ENCODE measurements around the gene FLYWCH1. TPM values are rescaled to one million over a fixed set of nuclear protein-coding genes. Genes with fewer than 3 reads are reported as not detected.
A peak's percentile ranks its signal among the peaks of the same experiment; 100 is the strongest.
"Not testable (repeated sequence)": the region's sequence is repeated elsewhere in the genome, so short reads cannot be mapped to it uniquely, and the experiment has no call there.

Gene FLYWCH1
- total and polyA plus RNA-seq, 2 donors (not counting 3 experiments of a cell fraction or from before 2014, with no cell fraction given), result 32.0 to 51.2 TPM

DNA sequence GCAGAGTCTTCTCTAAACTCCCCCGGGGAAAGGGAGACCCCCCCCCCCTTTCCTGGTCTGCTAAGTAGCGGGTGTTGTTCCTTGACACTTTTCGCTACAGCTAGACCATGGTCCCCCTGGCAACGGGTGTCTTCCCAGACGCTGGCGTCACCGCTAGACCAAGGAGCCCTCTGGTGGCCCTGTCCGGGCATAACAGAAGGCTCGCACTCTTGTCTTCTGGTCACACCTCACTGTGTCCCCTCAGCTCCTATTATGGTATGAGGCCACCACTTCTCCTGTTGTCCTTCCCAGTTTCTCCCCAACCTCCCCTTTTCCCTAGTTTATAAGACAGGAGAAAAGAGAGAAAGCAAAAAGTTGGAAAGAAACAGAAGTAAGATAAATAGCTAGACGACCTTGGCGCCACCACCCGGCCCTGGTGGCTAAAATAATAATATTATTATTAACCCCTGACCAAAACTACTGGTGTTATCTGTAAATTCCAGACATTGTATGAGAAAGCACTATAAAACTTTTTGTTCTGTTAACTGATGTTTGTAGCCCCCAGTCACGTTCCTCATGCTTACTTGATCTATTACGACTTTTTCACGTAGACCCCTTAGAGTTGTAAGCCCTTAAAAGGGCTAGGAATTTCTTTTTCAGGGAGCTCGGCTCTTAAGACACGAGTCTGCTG lies 4.5 kb upstream of the FLYWCH1 start:
- H3K27me3 ChIP-seq (ENCODE audit: control insufficient read depth in 2 of 2, insufficient read depth in 2 of 2, low read length in 2 of 2); BruUV-seq (replicated peaks); H3K4me2 ChIP-seq (ENCODE audit: insufficient read depth, low read length); H3K9me1 ChIP-seq (replicated peaks; ENCODE audit: control insufficient read depth, extremely low read depth, insufficient read depth, low read length); H3K36me3 ChIP-seq (ENCODE audit: control insufficient read depth in 2 of 2, extremely low read depth in 1 of 2, insufficient read depth in 2 of 2, low read length in 2 of 2); H4K20me1 ChIP-seq (replicated peaks; ENCODE audit: control insufficient read depth, extremely low read depth, insufficient read depth, low read length); H3K4me3 ChIP-seq (replicated peaks in 1 of 3; ENCODE audit: insufficient read depth in 1 of 3, low read depth in 1 of 3, low read length in 3 of 3); H3K27ac ChIP-seq (ENCODE audit: insufficient read depth, low read depth, low read length); H3K9me3 ChIP-seq (replicated peaks; ENCODE audit: control insufficient read depth, insufficient read depth, low read length); dilution Hi-C loops (cut with MboI; ENCODE audit: extremely low pct_ligation_motif_present, low sequenced_read_pairs); POLR2A ChIA-PET; H3K9ac ChIP-seq (replicated peaks; ENCODE audit: extremely low read depth, insufficient read depth, low read length); H3K79me2 ChIP-seq (ENCODE audit: control insufficient read depth, insufficient read depth, low read length): not testable (repeated sequence)
- DNase-seq (ENCODE audit: low read depth, low spot score) (peak; percentile 43), FAIRE-seq (peak; percentile 57)
- CTCF ChIA-PET, result interaction anchor here (1.1 to 3.1 kb wide), 10 partner anchors 9 to 91 kb away, joined by 3 to 26 read pairs (median 12); partner anchors contain the start of genes FLYWCH2 and PRSS21
- H2AFZ ChIP-seq (ENCODE audit: low read depth, low read length), result peak overlapping the region; percentile 18
- intact Hi-C loops (cut with micrococcal nuclease), result loop anchor here (1.0 kb wide), 1 partner anchor 68 kb away; no protein-coding TSS in a partner anchor
- TF ChIP-seq, protein P1, sequence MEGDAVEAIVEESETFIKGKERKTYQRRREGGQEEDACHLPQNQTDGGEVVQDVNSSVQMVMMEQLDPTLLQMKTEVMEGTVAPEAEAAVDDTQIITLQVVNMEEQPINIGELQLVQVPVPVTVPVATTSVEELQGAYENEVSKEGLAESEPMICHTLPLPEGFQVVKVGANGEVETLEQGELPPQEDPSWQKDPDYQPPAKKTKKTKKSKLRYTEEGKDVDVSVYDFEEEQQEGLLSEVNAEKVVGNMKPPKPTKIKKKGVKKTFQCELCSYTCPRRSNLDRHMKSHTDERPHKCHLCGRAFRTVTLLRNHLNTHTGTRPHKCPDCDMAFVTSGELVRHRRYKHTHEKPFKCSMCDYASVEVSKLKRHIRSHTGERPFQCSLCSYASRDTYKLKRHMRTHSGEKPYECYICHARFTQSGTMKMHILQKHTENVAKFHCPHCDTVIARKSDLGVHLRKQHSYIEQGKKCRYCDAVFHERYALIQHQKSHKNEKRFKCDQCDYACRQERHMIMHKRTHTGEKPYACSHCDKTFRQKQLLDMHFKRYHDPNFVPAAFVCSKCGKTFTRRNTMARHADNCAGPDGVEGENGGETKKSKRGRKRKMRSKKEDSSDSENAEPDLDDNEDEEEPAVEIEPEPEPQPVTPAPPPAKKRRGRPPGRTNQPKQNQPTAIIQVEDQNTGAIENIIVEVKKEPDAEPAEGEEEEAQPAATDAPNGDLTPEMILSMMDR (IDR thresholded peaks at IDR 0.05; ENCODE audit: extremely low read depth in 1 of 2, insufficient read depth in 1 of 2, low read depth in 1 of 2, low read length in 2 of 2), result peak; percentile 17 to 45
- H3K4me1 ChIP-seq (ENCODE audit: control insufficient read depth, extremely low read depth, insufficient read depth, low read length), result peaks cover 12% of the 10 kb centered on the region

DNA sequence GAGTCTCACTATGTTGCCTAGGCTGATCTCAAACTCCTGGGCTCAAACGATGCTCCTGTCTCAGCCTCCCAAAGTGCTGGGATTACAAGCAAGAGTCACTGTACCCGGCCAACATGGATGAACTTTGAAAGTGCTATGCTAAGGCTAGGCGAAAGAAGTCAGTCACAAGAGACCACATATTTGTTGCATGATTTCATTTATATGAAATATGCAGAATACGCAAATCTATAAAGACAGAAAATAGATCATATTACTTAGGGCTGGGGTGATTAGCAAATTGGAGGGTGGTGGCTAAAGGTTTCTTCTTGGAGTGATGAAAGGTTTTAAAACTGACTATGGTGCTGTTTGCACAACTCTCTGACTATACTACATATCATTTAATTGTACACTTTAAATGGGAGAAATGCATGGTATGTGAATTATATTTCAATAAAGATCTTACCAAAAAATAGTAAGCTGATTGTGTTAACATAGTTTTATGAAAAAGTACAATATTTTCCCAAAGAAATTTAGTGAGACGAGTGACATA lies 1.2 kb upstream of the FLYWCH1 start:
- DNase-seq (ENCODE audit: low read depth, low spot score) (no peak), FAIRE-seq (no peak)
- intact Hi-C loops (cut with micrococcal nuclease) (loop anchor here (5.0 kb wide), 1 partner anchor 238 kb away; no protein-coding TSS in a partner anchor), dilution Hi-C loops (cut with MboI; ENCODE audit: extremely low pct_ligation_motif_present, low sequenced_read_pairs) (no loop called here)
- CTCF ChIA-PET, result interaction anchor here (0.6 to 3.3 kb wide), 7 partner anchors 8 to 71 kb away, joined by 3 to 21 read pairs (median 3); no protein-coding TSS in a partner anchor
- no peaks in the 10 kb centered on the region for H4K20me1 ChIP-seq (replicated peaks; ENCODE audit: control insufficient read depth, extremely low read depth, insufficient read depth, low read length)
- no peak overlapping the region for H3K4me2 ChIP-seq (ENCODE audit: insufficient read depth, low read length)
- peaks cover 14% of the 10 kb centered on the region for H3K4me1 ChIP-seq (ENCODE audit: control insufficient read depth, extremely low read depth, insufficient read depth, low read length)
- POLR2A ChIA-PET, result no interaction called here
- no TSS peak for BruUV-seq (replicated peaks)
- no peaks in the 10 kb centered on the region for H3K9me1 ChIP-seq (replicated peaks; ENCODE audit: control insufficient read depth, extremely low read depth, insufficient read depth, low read length)
- H3K27me3 ChIP-seq (ENCODE audit: control insufficient read depth in 2 of 2, insufficient read depth in 2 of 2, low read length in 2 of 2), result no peaks in the 10 kb centered on the region
- H3K27ac ChIP-seq (ENCODE audit: insufficient read depth, low read depth, low read length), result no peak overlapping the region
- H3K9me3 ChIP-seq (replicated peaks; ENCODE audit: control insufficient read depth, insufficient read depth, low read length), result no peaks in the 10 kb centered on the region
- no peak overlapping the region for H3K9ac ChIP-seq (replicated peaks; ENCODE audit: extremely low read depth, insufficient read depth, low read length)
- peaks cover 10% of the 10 kb centered on the region for H3K79me2 ChIP-seq (ENCODE audit: control insufficient read depth, insufficient read depth, low read length)
- H3K36me3 ChIP-seq (ENCODE audit: control insufficient read depth in 2 of 2, extremely low read depth in 1 of 2, insufficient read depth in 2 of 2, low read length in 2 of 2), result peaks cover 0 to 3% of the 10 kb centered on the region in 2 experiments
- H2AFZ ChIP-seq (ENCODE audit: low read depth, low read length), result no peak overlapping the region
- TF ChIP-seq GATA2 (IDR thresholded peaks at IDR 0.05; ENCODE audit: insufficient read depth, insufficient read length, low read depth, low read length) (no peak), JUN (IDR thresholded peaks at IDR 0.05; ENCODE audit: borderline replicate concordance, insufficient read depth, insufficient read length, low read depth) (no peak), FOS (IDR thresholded peaks at IDR 0.05; ENCODE audit: borderline replicate concordance, insufficient read depth, low read length) (no peak), MYC (IDR thresholded peaks at IDR 0.05; ENCODE audit: low read depth, low read length) (no peak), EZH2 (IDR thresholded peaks at IDR 0.05; ENCODE audit: borderline replicate concordance, low read depth, low read length, severe bottlenecking) (no peak), POLR2A (IDR thresholded peaks at IDR 0.05; ENCODE audit: low read depth, low read length) (no peak), POLR2AphosphoS5 (IDR thresholded peaks at IDR 0.05; ENCODE audit: insufficient read depth, low read depth, low read length) (no peak)
- TF ChIP-seq, protein P2, sequence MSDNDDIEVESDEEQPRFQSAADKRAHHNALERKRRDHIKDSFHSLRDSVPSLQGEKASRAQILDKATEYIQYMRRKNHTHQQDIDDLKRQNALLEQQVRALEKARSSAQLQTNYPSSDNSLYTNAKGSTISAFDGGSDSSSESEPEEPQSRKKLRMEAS (IDR thresholded peaks at IDR 0.05; ENCODE audit: insufficient read depth, insufficient read length), result no peak
- H3K4me3 ChIP-seq (replicated peaks in 1 of 3; ENCODE audit: insufficient read depth in 1 of 3, low read depth in 1 of 3, low read length in 3 of 3), result no peak overlapping the region

Measured in endothelial cell of umbilical vein (primary cell).